WTC11 (cell line): Measurements from ENCODE around the gene MEGF11. TPM values are rescaled to one million over a fixed set of nuclear protein-coding genes. Genes with fewer than 3 reads are reported as not detected.

Experiments
- ATAC-seq: fragments of 200-7000 bp; cut with Tn5 transposase; 2 replicates; pipeline ENCODE4 v1.10.0; 2021; ENCODE audit warnings: mild to moderate bottlenecking, moderate library complexity
- CTCF ChIA-PET: fragments of 300-600 bp; sonication (Branson Sonifier 250); formaldehyde crosslinking; loops from one replicate; lab custom pipeline; 2021; ENCODE audit warnings: antibody characterized with exemption; lab: Charles Lee
- POLR2A ChIA-PET: fragments of 350-600 bp; sonication (Branson Sonifier 250); formaldehyde crosslinking; loops from one replicate; lab custom pipeline; 2021; ENCODE audit warnings: antibody characterized with exemption; lab: Charles Lee
- DNase-seq: peaks from one replicate; pipeline ENCODE4 v3.0.0; 2021; ENCODE audit warnings: low spot score
- H3K27ac Mint-ChIP-seq: 2 replicates; pipeline ENCODE4 v1.8.0; 2021; ENCODE audit warnings: mixed read lengths
- H3K27me3 Mint-ChIP-seq: 2 replicates; pipeline ENCODE4 v1.8.0; 2021; ENCODE audit warnings: low read depth, mild to moderate bottlenecking, moderate library complexity, mixed read lengths
- H3K36me3 Mint-ChIP-seq: 2 replicates; pipeline ENCODE4 v1.8.0; 2021; ENCODE audit warnings: mixed read lengths
- H3K4me1 Mint-ChIP-seq: 2 replicates; pipeline ENCODE4 v1.8.0; 2022; ENCODE audit warnings: mixed read lengths
- H3K4me3 Mint-ChIP-seq: 2 replicates; pipeline ENCODE4 v1.8.0; 2021; ENCODE audit warnings: mild to moderate bottlenecking, moderate library complexity, mixed read lengths
- H3K9me3 Mint-ChIP-seq: 2 replicates; pipeline ENCODE4 v1.8.0; 2021; ENCODE audit warnings: mixed read lengths
- ARID4B ChIP-seq: sonication (generic); formaldehyde crosslinking; IDR thresholded peaks from 2 replicates; pipeline ENCODE4 v1.8.0; 2023; ENCODE audit warnings: missing genetic modification reagents, mild to moderate bottlenecking, borderline replicate concordance
- ATF3 ChIP-seq: sonication (generic); formaldehyde crosslinking; conservative IDR thresholded peaks from 2 replicates; pipeline ENCODE4 v1.8.1; 2022; ENCODE audit warnings: mild to moderate bottlenecking, missing genetic modification reagents
- CDX4 ChIP-seq: fragments of 250-450 bp; sonication (Bioruptor Pico); IDR thresholded peaks from 2 replicates; pipeline ENCODE4 v1.9.0; 2021; ENCODE audit warnings: moderate library complexity, mild to moderate bottlenecking, inconsistent platforms, borderline replicate concordance
- CREB1 ChIP-seq: sonication (generic); formaldehyde crosslinking; IDR thresholded peaks from 2 replicates; pipeline ENCODE4 v1.8.0; 2023; ENCODE audit warnings: mild to moderate bottlenecking, missing genetic modification reagents
- E2F4 ChIP-seq: sonication (generic); formaldehyde crosslinking; IDR thresholded peaks from 2 replicates; pipeline ENCODE4 v1.8.1; 2022; ENCODE audit warnings: low read depth, mild to moderate bottlenecking, moderate library complexity, missing genetic modification reagents, borderline replicate concordance
- ELF4 ChIP-seq: sonication (generic); formaldehyde crosslinking; IDR thresholded peaks from 2 replicates; pipeline ENCODE4 v1.8.1; 2022; ENCODE audit warnings: low read depth, mild to moderate bottlenecking, moderate library complexity, missing genetic modification reagents
- KAT7 ChIP-seq: sonication (generic); formaldehyde crosslinking; IDR thresholded peaks from 2 replicates; pipeline ENCODE4 v1.8.1; 2023; ENCODE audit warnings: missing genetic modification reagents, mild to moderate bottlenecking, borderline replicate concordance
- SMAD3 ChIP-seq: sonication (generic); formaldehyde crosslinking; IDR thresholded peaks from 2 replicates; pipeline ENCODE4 v1.8.0; 2022; ENCODE audit warnings: missing genetic modification reagents, mild to moderate bottlenecking, borderline replicate concordance
- TCF7 ChIP-seq: sonication (generic); formaldehyde crosslinking; IDR thresholded peaks from 2 replicates; pipeline ENCODE4 v1.8.0; 2022; ENCODE audit warnings: mild to moderate bottlenecking, low read depth, missing genetic modification reagents, moderate library complexity
- ZBTB43 ChIP-seq: sonication (generic); formaldehyde crosslinking; IDR thresholded peaks from 2 replicates; pipeline ENCODE4 v1.8.1; 2023; ENCODE audit warnings: mild to moderate bottlenecking, missing genetic modification reagents
- ZNF138 ChIP-seq: sonication (generic); formaldehyde crosslinking; conservative IDR thresholded peaks from 2 replicates; pipeline ENCODE4 v1.8.1; 2022; ENCODE audit warnings: mild to moderate bottlenecking, moderate library complexity, missing genetic modification reagents
- ZNF396 ChIP-seq: fragments of 250-450 bp; sonication (Bioruptor Pico); IDR thresholded peaks from 2 replicates; pipeline ENCODE4 v1.8.0; 2021; ENCODE audit warnings: mild to moderate bottlenecking, moderate library complexity, borderline replicate concordance
- ZNF671 ChIP-seq: fragments of 250-450 bp; sonication (Bioruptor Pico); IDR thresholded peaks from 2 replicates; pipeline ENCODE4 v1.8.0; 2021; ENCODE audit warnings: mild to moderate bottlenecking
- ZSCAN18 ChIP-seq: fragments of 250-450 bp; sonication (Bioruptor Pico); IDR thresholded peaks from 2 replicates; pipeline ENCODE4 v2.1.2; 2022; ENCODE audit warnings: mild to moderate bottlenecking, moderate library complexity
- total RNA-seq: library from RNA; stranded (reverse); gene quantifications from 3 replicates; pipeline ENCODE4 v1.2.3, GENCODE V29; 2021
- TF ChIP-seq, protein P1 (sequence below): fragments of 250-450 bp; sonication (Bioruptor Pico); IDR thresholded peaks from 2 replicates; pipeline ENCODE4 v1.9.0; 2021; ENCODE audit warnings: mild to moderate bottlenecking, borderline replicate concordance
- TF ChIP-seq, protein P2 (sequence below): sonication (generic); formaldehyde crosslinking; IDR thresholded peaks from 2 replicates; pipeline ENCODE4 v1.8.1; 2022; ENCODE audit warnings: missing genetic modification reagents, borderline replicate concordance

MEGF11 gene
- total RNA-seq, 1 experiment from 2014 or later, result 3.3 TPM

DNA sequence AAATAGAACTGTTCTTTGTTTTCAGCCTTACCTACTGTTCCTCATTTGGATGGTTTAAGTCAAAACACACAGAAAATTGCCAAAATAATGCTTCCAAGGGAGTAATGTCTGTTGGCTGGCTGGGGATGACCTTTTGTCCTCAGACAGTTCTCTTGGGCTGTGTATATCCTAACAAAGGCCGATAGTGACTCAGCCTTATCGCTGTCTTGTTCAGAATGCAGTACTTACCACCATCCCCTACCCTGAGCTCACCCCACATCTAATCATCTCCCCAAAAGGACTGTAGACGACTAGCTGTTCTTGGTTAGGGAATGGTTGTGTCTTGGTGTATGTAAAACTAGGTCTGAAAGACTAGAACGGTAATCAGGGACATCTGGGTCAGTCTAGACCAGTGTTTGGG, 349.2 kb downstream of the MEGF11 start (continued):
- TF ChIP-seq ELF4 (CRISPR knock-in tag) (no peak), KAT7 (CRISPR knock-in tag) (no peak), CDX4 (no peak), ZSCAN18 (CRISPR knock-in tag) (no peak), ATF3 (CRISPR knock-in tag) (no peak), ZNF671 (CRISPR knock-in tag) (no peak)
- TF ChIP-seq, protein P1, sequence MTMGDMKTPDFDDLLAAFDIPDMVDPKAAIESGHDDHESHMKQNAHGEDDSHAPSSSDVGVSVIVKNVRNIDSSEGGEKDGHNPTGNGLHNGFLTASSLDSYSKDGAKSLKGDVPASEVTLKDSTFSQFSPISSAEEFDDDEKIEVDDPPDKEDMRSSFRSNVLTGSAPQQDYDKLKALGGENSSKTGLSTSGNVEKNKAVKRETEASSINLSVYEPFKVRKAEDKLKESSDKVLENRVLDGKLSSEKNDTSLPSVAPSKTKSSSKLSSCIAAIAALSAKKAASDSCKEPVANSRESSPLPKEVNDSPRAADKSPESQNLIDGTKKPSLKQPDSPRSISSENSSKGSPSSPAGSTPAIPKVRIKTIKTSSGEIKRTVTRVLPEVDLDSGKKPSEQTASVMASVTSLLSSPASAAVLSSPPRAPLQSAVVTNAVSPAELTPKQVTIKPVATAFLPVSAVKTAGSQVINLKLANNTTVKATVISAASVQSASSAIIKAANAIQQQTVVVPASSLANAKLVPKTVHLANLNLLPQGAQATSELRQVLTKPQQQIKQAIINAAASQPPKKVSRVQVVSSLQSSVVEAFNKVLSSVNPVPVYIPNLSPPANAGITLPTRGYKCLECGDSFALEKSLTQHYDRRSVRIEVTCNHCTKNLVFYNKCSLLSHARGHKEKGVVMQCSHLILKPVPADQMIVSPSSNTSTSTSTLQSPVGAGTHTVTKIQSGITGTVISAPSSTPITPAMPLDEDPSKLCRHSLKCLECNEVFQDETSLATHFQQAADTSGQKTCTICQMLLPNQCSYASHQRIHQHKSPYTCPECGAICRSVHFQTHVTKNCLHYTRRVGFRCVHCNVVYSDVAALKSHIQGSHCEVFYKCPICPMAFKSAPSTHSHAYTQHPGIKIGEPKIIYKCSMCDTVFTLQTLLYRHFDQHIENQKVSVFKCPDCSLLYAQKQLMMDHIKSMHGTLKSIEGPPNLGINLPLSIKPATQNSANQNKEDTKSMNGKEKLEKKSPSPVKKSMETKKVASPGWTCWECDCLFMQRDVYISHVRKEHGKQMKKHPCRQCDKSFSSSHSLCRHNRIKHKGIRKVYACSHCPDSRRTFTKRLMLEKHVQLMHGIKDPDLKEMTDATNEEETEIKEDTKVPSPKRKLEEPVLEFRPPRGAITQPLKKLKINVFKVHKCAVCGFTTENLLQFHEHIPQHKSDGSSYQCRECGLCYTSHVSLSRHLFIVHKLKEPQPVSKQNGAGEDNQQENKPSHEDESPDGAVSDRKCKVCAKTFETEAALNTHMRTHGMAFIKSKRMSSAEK, result no peak
- TF ChIP-seq, protein P2, sequence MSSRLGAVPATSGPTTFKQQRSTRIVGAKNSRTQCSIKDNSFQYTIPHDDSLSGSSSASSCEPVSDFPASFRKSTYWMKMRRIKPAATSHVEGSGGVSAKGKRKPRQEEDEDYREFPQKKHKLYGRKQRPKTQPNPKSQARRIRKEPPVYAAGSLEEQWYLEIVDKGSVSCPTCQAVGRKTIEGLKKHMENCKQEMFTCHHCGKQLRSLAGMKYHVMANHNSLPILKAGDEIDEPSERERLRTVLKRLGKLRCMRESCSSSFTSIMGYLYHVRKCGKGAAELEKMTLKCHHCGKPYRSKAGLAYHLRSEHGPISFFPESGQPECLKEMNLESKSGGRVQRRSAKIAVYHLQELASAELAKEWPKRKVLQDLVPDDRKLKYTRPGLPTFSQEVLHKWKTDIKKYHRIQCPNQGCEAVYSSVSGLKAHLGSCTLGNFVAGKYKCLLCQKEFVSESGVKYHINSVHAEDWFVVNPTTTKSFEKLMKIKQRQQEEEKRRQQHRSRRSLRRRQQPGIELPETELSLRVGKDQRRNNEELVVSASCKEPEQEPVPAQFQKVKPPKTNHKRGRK (CRISPR knock-in tag), result no peak
- TF ChIP-seq, all 79 proteins: peak for 0

GRCh38 chr15:65903296-65904073, 350.1 kb downstream of the MEGF11 start:
- H3K36me3 Mint-ChIP-seq, result peaks cover 27% of the 10 kb centered on the region
- TF ChIP-seq SMAD3 (CRISPR knock-in tag), result no peak
- TF ChIP-seq ZSCAN18 (CRISPR knock-in tag), result no peak
- TF ChIP-seq E2F4 (CRISPR knock-in tag), result no peak
- TF ChIP-seq ARID4B (CRISPR knock-in tag), result no peak
- no peak for TF ChIP-seq ZNF138
- no peak for TF ChIP-seq CREB1 (CRISPR knock-in tag)
- no peak for TF ChIP-seq ZNF396 (CRISPR knock-in tag)
- no peak for TF ChIP-seq TCF7 (CRISPR knock-in tag)
- no peak for TF ChIP-seq ZBTB43 (CRISPR knock-in tag)

More at GRCh38 chr15:65903296-65904073, 350.1 kb downstream of the MEGF11 start:
- POLR2A ChIA-PET, result no interaction called here
- ATAC-seq (no peak; the same call in 1 of the 2 replicates), DNase-seq (no peak)
- peaks cover 24% of the 10 kb centered on the region for H3K4me1 Mint-ChIP-seq
- no peaks in the 10 kb centered on the region for H3K27me3 Mint-ChIP-seq
- no peak overlapping the region for H3K4me3 Mint-ChIP-seq
- H3K9me3 Mint-ChIP-seq, result no peaks in the 10 kb centered on the region
- no peak overlapping the region for H3K27ac Mint-ChIP-seq
- CTCF ChIA-PET, result interaction anchor here (0.5 kb wide), 1 partner anchor 47 kb away, joined by 4 read pairs; no protein-coding TSS in a partner anchor
